SH-SY5Y (cell line): ENCODE data around the gene VPS26B.

Experiments
- GATA2 ChIP-seq: IDR thresholded peaks from 2 replicates; pipeline ENCODE4 v1.6.1; 2011; ENCODE audit warnings: mild to moderate bottlenecking, low read depth, low read length
- GATA3 ChIP-seq: IDR thresholded peaks from 2 replicates; pipeline ENCODE4 v1.6.1; 2011; ENCODE audit warnings: low read depth, mild to moderate bottlenecking, low read length, moderate library complexity

GRCh38 chr11:134293119-134294113 is 68.9 kb downstream of the VPS26B start:
- TF ChIP-seq GATA2 (no peak), GATA3 (no peak)
